ENCODE results near the gene ADGRG4. TPM values are rescaled to one million over a fixed set of nuclear protein-coding genes. Genes with fewer than 3 reads are reported as not detected.
"Not testable (repeated sequence)": the region's sequence is repeated elsewhere in the genome, so short reads cannot be mapped to it uniquely, and the experiment has no call there.

Gene ADGRG4
- total RNA-seq, 1 donor from 2014 or later, result 0.72 TPM

DNA sequence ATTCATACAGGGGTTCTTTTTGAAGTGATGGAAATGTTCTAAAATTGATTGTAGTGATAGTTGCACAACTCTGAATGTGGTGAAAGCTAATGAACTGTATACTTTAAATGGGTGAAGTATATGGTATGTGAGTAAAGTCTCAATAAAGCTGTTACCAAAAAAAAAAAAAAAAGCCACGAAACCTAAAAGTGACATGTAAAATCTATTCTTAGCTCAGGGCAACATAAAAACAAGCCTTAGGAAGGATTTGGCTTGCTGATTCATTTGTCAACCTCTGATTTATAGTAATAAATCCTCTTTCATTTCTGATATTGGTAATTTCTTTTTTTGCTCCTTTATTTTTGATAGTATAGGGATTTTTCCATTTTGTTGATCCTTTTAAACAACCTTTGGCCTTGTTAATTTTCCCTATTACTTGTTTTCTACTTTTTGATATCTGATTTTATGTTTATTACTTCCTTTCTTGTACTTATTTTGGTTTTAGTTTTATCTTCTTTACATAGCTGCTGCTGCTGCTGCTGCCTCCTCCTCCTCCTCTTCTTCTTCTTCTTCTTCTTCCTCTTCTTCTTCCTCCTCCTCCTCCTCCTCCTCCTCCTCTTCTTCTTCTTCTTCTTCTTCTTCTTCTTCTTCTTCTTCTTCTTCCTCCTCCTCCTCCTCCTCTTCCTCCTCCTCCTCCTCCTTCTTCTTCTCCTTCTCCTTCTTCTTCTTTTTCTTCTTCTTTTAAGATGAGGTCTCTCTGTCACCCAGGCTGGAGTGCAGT is 79.4 kb downstream of the ADGRG4 start:
- no peak for DNase-seq (ENCODE audit: low spot score)

DNA sequence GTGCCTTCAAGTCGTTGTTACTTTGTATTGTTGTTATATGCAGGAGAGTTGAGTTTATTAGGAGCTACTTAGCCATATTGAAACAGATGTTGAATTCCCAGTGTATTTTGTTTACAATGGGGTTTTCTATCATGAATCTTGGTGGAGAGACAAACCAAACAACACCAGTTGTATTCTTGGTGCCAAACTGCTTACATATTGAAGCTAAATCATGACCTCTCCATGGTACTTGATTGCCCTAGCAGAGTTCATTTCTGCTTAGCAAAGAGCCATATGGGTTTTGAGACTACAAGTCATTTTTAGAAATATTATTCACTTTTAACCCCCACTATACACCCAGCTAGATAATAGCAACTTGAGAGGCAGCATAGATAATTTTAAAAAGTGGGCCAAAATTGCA is 85.4 kb downstream of the ADGRG4 start:
- DNase-seq (ENCODE audit: low spot score), result no peak

DNA sequence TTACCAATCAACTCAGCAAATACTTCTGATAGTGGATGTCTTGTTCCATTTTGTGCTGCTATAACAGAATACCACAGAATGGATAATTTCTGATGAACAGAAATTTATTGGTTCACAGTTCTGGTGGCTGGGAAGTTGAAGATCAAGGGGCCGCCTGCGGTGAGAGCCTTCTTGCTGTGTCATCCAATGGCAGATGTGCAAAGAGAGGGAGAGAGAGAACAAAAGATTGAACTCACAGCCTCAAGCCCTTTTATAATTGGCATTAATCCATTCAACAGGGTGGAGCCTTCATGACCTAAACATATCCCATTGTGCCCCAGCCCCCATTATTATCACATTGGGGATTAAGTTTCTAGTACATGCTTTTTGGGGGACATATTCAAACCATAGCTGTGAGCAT is 86.1 kb downstream of the ADGRG4 start:
- DNase-seq (ENCODE audit: low spot score), result no peak

DNA sequence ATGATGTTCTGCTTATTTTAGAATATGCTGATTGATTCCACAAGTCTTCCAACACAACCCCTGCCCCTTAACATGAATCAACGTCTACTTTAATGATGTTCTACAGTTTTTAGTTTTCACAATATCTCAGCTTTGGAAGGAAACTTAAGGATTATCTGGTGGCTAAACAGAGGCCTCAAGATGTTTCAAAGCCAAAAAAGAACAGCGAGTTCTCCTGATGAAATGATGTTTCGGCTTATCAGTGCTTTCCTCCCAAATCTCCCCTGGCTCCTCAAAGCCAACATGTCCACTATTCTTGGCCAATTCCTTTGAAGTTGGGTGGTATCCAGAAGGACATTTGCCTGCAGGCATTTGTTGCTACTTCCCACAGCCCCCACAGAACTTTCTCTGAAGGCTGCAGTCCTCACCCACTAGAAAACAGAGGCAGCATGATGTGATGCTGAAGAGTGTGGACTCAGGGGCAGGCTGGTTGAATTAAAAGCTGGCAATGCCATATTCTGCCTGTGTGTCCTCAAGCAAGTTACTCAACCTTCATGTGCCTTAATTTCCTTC is 87.3 kb downstream of the ADGRG4 start:
- no peak for DNase-seq (ENCODE audit: low spot score)

DNA sequence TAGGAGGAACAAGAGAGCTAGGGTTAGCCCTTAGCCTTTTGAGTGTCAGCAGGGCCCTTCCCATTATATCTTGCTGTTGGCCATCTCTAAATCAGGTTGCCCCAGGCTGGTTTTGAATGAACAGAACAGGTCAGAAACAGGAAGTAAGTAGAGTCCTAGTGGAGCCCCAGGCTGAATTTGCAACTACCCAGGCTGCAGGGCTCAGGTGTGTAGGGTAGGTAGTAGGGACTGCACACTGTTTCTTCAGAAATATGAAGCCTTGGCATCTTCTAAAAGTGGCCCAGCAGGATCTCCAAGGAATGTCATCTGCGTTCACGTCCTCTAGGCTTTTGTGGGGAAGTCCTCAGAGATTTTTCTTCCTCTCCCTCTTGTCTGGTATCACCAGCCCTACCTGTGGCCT is 90.2 kb downstream of the ADGRG4 start:
- no peak for DNase-seq (ENCODE audit: low spot score)

DNA sequence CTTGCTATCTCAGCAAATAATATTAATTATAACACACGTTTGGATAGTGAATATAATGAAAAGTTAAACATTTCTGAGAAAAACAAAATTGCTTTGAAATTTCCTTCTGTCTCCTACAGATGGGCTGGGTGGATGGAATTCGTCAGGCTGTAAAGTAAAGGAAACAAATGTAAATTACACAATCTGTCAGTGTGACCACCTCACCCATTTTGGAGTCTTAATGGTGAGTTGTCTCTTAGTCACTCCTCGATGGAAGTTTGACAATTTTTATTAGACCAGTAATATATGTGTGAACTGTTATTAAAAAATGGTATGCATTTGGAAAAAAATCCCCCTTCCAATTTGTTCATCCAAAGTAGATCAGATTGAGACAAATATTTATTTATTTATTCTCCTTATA is 94.5 kb downstream of the ADGRG4 start:
- no peak for DNase-seq (ENCODE audit: low spot score)

DNA sequence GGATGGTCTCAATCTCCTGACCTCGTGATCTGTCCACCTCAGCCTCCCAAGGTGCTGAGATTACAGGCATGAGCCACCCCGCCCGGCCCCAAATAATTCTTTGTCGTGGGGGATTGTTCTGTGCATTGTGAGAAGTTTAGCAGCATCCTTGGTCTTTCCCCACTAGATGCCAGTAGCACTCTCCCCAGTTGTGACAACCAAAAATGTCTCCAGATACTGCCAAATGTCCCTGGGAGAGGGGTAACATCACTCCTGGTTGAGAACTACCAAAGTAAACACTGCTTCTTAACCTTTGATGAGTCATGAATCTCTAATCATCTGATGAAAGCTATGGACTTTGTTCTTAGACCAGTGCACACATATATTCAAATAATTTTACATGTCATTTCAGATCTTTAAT is 96.2 kb downstream of the ADGRG4 start:
- no peak for DNase-seq (ENCODE audit: low spot score)

DNA sequence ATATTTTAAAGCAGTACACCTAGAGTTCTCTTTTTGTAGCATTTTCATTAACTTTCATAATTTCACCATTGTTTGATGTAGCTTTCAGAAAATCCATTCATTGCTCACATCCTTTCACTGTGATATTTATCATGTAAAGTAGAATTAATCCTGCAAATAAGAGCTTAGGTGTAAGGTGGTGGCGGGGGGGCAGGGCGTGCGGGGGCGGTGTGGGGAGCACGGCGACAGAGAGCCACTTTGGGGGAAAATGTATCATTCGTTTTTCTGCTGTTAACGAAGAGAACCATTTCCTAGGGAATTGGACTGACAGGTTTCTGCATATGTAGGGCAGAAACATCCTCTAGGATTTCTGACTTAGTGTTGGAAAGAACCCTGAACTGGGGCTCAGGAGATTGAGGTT is 104.4 kb downstream of the ADGRG4 start:
- no peak for DNase-seq (ENCODE audit: low spot score)

DNA sequence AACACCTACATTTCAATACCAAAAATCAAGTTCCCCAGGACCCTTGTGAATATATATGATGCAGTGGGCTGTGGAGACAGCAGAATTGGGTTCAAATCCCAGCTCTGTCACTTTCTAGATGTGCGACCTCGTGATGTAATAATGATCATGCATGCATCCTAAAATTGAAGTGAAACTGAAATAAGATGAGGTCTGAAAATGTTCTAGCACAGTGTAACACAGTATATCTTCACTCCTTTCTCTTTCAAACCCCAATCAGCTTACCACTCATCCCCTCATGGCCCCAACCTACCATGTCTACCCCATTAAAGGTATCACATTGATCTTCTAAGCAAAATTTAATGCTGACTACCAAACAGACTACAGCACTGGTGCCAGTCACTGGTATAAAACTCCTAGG is 117.0 kb downstream of the ADGRG4 start:
- no peak for DNase-seq (ENCODE audit: low spot score)

DNA sequence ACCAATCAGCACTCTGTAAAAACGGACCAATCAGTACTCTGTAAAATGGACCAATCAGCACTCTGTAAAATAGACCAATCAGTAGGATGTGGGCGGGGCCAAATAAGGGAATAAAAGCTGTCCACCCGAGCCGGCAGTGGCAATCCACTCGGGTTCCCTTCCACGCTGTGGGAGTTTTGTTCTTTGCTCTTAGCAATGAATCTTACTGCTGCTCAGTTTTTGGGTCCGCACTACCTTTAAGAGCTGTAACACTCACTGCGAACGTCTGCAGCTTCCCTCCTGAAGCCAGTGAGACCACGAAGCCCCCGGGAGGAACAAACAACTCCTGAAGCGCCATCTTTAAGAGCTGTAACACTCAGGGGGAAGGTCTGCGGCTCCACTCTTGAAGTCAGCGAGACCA is 120.6 kb downstream of the ADGRG4 start:
- no peak for DNase-seq (ENCODE audit: low spot score)

DNA sequence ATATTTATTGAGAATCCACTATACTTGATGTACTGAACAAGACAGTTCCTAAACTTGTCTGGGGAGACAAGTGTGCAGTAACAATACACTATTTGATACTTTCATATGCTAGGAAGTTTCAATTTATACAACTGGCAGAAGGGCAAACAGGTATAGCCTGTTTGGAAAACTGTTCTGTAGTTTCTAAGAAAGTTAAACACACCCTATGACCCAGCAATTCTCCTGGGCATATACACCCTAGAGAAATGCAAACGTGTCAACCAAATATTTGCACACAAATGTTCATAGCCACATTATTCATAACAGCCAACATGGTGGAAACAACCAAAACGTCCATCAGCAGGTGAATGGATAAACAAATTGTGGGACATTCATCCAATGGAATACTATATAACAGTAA is 123.0 kb downstream of the ADGRG4 start:
- no peak for DNase-seq (ENCODE audit: low spot score)

DNA sequence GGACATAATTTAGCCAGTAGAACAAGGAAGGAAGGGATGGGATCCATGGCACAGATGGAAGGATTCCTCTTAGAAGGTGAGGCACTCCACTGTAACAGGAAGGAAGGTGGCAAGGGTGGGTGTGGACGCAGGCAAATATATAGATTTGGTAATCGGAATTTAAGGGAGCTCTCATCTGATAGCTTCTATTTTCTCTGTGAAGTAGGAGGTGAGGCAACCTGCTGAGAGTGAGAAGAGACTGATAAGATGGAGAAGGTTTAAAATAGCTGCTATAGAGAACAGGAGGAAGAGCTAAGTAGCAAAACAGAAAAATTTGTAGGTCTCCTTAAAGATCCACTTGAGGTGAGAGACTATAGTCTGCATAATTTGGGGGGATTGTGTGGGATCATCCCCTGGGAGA is 125.2 kb downstream of the ADGRG4 start:
- no peak for DNase-seq (ENCODE audit: low spot score)

DNA sequence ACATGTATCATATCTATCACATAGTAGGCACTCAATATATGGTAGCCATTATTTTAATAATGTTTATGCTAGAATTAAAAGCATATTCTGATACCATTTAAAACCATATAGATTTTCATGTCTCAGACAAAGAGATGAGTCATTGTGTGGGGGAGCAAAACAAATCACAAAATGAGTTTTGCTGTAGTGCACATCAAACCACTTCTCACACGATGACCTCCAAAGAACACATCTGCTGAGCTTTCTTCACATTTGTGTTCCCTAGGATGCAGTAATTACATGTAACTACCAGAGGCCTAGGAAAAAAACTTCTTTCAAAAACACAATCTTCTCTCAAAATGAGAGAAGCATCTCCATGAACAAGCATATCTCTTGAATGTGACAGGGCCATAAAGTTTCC is 130.9 kb downstream of the ADGRG4 start:
- no peak for DNase-seq (ENCODE audit: low spot score)

DNA sequence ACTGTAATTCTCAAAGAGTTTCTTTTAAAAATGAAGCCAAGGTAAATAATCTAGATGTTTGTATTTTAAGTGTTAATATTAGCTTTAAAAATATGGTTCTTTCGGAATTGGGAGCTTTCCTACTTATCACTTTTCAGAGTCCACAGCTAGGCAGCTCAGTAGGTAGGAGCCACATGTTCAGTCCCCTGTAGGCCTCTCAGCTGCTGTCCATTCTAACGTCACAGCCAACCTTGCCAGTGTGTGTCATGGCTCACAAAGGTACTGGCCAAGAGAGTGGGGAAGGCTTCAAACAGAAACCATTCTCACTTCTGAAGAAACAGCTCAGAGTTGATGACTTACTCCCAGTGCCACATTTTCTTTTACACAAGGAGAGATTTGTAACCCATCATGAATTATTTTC is 137.0 kb downstream of the ADGRG4 start:
- no peak for DNase-seq (ENCODE audit: low spot score)

DNA sequence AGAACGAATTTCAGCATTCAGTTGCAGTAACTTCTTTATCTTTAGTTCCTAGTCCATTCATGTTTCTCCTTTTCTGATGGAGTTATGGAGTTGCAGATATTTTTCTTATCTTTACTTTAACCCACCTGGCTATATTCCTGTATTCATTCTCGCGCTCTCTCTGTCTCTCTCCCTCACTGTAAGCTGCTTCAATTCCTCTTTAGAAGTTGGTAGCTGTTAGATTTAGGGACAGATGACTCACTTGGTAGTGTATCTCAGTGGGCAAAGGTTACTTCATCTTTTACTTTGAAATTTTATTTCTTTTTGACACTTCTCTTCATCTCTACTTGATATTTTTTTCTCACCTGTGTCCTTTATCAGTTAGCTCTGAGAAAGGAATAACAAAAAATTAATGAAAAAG is 137.4 kb downstream of the ADGRG4 start:
- DNase-seq (ENCODE audit: low spot score), result no peak

DNA sequence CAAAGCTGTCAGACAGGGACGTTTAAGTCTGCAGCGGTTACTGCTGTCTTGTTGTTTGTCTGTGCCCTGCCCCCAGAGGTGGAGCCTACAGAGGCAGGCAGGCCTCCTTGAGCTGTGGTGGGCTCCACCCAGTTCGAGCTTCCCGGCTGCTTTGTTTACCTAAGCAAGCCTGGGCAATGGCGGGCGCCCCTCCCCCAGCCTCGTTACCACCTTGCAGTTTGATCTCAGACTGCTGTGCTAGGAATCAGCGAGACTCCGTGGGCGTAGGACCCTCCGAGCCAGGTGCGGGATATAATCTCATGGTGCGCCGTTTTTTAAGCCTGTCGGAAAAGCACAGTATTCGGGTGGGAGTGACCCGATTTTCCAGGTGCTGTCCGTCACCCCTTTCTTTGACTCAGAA is 144.9 kb downstream of the ADGRG4 start:
- not testable (repeated sequence) for DNase-seq (ENCODE audit: low spot score)

DNA sequence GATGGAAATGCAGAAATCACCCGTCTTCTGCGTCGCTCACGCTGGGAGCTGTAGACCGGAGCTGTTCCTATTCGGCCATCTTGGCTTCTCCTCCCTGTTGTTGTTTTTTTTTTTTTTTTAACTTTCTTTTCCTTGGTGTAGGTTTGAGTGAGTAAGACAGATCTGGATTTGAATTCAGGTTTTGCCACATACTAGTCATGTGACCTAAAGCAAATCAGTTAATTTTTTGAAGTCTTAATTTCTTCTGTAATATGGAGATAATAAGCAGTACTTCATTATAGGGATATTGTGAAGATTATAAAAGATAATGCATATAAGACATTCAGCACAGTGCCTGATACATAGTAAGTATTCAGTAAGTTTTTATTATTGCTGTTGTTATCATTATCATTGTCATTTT is 145.4 kb downstream of the ADGRG4 start:
- DNase-seq (ENCODE audit: low spot score), result no peak

DNA sequence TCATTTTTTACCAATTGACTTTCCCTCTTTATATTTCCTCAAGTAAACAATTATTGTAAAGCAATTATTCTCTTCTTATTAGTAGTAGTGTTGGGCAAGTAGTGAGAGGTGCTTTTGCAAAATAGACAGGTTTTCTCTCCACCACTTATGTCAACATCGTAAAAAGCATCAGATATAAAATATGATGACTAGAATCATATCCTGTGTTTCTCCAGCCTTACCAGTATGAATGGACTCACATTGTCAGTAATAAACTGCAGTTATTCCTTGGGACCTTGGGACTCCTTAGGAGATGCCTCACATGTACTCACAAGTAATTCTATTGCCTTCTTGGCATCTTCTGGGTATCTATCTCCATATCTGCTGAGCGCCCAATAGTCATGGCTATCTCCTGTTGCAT is 146.5 kb downstream of the ADGRG4 start:
- DNase-seq (ENCODE audit: low spot score), result no peak

DNA sequence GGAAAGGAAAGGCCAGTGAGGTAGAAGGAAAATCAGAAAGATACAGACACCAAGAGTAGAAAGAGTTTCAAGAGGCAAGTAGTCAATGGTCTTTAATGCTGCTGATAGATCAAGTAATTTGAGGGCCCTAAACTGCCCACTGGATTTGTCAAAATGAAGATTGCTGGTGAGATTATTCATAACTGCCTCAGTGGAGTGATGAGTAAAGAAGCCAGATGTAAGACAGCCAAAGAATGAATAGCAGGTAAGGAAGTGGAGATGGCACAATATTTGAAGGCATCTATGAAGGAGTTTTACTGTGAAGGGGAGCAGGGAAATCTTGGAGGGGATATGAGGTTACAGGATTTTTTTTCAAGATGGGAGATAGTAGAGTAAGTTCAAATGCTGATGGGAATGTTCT is 147.2 kb downstream of the ADGRG4 start:
- no peak for DNase-seq (ENCODE audit: low spot score)

DNA sequence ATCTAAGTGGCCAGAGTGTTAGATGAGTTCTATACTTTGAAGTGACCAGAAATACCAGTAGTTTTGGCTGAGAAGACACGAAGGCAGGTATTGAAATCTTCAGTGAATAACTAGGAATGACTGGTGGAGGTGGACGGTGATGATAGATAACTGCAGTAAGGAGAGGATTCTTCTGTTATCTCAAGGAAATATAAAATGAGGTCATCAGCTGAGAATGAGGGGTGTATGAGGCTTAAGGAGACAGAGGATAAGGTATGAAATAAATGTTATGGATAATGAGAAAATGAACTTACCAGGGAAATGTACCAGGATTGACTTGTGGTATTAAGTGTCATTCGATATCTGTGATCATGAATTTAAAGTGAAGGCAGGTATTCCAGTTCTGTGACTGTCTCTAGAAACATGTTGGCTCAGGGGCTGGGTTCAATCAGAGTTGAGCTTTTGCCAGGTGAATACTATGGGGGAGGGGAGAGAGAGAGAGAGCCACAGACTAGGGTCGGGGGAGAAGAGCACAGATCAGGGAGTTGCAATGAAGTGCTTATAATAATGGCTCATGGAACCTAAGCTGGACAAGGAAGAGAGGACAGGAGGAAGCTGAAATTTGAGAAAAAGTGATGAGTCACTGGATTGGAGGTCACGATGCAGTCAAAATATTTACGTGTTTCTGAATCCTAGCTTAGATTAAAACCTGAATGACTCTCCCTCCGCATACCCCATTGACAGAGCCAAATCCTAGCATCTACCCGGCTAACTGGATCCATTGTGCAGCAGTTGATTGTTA is 149.5 kb downstream of the ADGRG4 start:
- no peak for DNase-seq (ENCODE audit: low spot score)

DNA sequence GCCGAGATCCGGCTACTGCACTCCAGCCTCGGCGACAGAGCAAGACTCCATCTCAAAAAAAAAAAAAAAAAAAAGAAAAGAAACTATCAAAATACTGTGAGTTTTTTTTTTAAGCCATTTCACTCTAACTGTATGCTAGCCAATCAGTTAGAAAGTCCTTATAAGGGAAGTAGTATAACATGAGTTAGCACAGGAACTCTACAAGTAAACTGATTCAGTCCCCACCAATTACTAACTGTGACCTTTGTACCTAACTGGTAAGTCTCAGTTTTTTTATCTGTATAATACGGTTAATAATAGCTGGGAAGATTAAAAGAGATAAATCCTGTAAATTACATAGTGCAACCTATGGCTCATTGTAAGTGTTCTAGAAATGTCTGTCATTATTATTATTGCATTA is 151.9 kb downstream of the ADGRG4 start:
- DNase-seq (ENCODE audit: low spot score), result no peak

DNA sequence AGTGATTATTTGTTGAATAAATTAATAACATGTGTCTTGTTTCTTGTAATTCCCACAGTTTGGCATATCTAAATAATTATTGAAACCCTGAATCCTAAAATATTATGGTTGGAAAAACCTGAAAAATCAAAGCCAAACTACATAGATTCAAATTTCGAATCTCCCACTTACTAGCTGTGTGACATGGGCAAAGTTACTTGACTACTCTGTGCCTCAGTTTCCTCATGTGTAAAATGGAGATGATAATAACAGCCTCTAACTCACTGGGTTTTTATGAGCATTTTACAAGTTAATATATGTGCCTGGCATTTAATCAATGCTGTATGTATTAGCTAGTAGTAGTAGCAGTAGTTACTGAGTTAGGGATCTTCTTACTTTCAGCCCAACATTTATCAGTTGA is 152.4 kb downstream of the ADGRG4 start:
- no peak for DNase-seq (ENCODE audit: low spot score)

DNA sequence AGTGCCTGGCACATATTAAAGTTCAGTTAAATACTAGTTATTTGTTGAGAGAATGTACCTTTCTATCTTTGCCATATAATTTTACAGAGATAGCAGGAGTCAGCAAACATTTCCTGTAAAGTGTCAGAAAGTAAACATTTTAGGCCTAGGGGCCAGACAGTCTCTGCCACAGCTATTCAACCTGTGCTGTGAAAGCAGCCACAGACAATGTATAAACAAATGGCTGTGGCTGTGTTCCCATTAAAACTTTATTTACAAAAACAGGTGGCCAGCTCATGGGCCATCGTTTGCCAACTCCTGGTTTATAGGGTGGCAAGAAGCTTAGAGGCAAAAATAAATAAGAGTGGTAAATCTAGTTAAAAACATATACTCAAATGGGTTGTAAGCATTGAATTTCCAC is 153.0 kb downstream of the ADGRG4 start:
- no peak for DNase-seq (ENCODE audit: low spot score)
